Skin epidermis (tissue), 12 donors: Measurements from ENCODE around the gene RFX6.
"Not testable (repeated sequence)": the region's sequence is repeated elsewhere in the genome, so short reads cannot be mapped to it uniquely, and the experiment has no call there.

ENCODE experiments used
- H3K27ac ChIP-seq, 21 experiments: fragments of 200-600 bp; sonication (generic) in 11 of 21; one replicate each; pipeline ENCODE4 v1.5.0; 2020; ENCODE audit warnings: mild to moderate bottlenecking in 3 of 21, inconsistent platforms in 2 of 21, moderate library complexity in 2 of 21
- H3K4me3 ChIP-seq, 7 experiments: fragments of 200-600 bp; sonication (generic) in 2 of 7; one replicate each; pipeline ENCODE4 v1.5.0; 2020; ENCODE audit warnings: inconsistent platforms in 2 of 7, mild to moderate bottlenecking in 2 of 7, moderate library complexity in 1 of 7

The RFX6 gene

GRCh38 chr6:116876635-116877611 lies at the start of gene RFX6:
Gene RFX6 (plus strand): TSS chr6:116877242. CDS start chr6:116877276, 34 bp downstream.
- no peak within 1 kb of the TSS for H3K27ac ChIP-seq
- peak within 1 kb of the TSS in 1 of 7 experiments; percentile 18 for H3K4me3 ChIP-seq

- H3K27ac ChIP-seq, result no peak overlapping the region
- H3K4me3 ChIP-seq, result no peak overlapping the region
Observed at GRCh38 chr6:116827561-116828240, 49.3 kb upstream of the RFX6 start.

- Histone ChIP-seq H3K4me3 (no peak within 1 kb of the TSS), H3K27ac (no peak within 1 kb of the TSS)
Observed at GRCh38 chr6:116828983-116829382, 48.1 kb upstream of the RFX6 start, which contains the start of gene GPRC6A. Gene GPRC6A (minus strand): TSS chr6:116829083. CDS start chr6:116829013, 70 bp downstream.

GRCh38 chr6:116834526-116834925 lies 42.5 kb upstream of the RFX6 start:
- not testable (repeated sequence) for H3K27ac ChIP-seq, H3K4me3 ChIP-seq

GRCh38 chr6:116836606-116837342 lies 40.3 kb upstream of the RFX6 start:
- Histone ChIP-seq H3K4me3 (no peak overlapping the region), H3K27ac (no peak overlapping the region)

GRCh38 chr6:116840091-116840490 lies 37.0 kb upstream of the RFX6 start:
- Histone ChIP-seq H3K27ac (no peak overlapping the region), H3K4me3 (no peak overlapping the region)

- H3K4me3 ChIP-seq, result no peak overlapping the region
- no peak overlapping the region for H3K27ac ChIP-seq
Observed at GRCh38 chr6:116842459-116842858, 34.6 kb upstream of the RFX6 start.

- H3K27ac ChIP-seq, result no peak overlapping the region
- H3K4me3 ChIP-seq, result no peak overlapping the region
Observed at GRCh38 chr6:116847227-116847626, 29.8 kb upstream of the RFX6 start.

GRCh38 chr6:116858060-116858459 lies 19.0 kb upstream of the RFX6 start:
- H3K27ac ChIP-seq, result no peak overlapping the region
- H3K4me3 ChIP-seq, result no peak overlapping the region

GRCh38 chr6:116859264-116859663 lies 17.8 kb upstream of the RFX6 start:
- Histone ChIP-seq H3K27ac (no peak overlapping the region), H3K4me3 (no peak overlapping the region)

- Histone ChIP-seq H3K4me3 (no peak overlapping the region), H3K27ac (no peak overlapping the region)
Observed at GRCh38 chr6:116866281-116866871, 10.7 kb upstream of the RFX6 start.

- no peak overlapping the region for H3K27ac ChIP-seq
Observed at GRCh38 chr6:116872771-116873170, 4.3 kb upstream of the RFX6 start.

GRCh38 chr6:116876107-116876506 lies 935 bp upstream of the RFX6 start:
- Histone ChIP-seq H3K4me3 (no peak overlapping the region), H3K27ac (no peak overlapping the region)

More at GRCh38 chr6:116872771-116873170, 4.3 kb upstream of the RFX6 start:
- H3K4me3 ChIP-seq, result no peak overlapping the region

- Histone ChIP-seq H3K4me3 (no peak overlapping the region), H3K27ac (no peak overlapping the region)
Observed at GRCh38 chr6:116877743-116878142, 701 bp downstream of the RFX6 start.

- H3K27ac ChIP-seq, result no peak overlapping the region
- H3K4me3 ChIP-seq, result no peak overlapping the region
Observed at GRCh38 chr6:116881236-116881635, 4.2 kb downstream of the RFX6 start.

GRCh38 chr6:116883005-116883404 lies 6.0 kb downstream of the RFX6 start:
- Histone ChIP-seq H3K27ac (no peak overlapping the region), H3K4me3 (no peak overlapping the region)

- no peak overlapping the region for H3K4me3 ChIP-seq
- H3K27ac ChIP-seq, result no peak overlapping the region
Observed at GRCh38 chr6:116884530-116884929, 7.5 kb downstream of the RFX6 start.

GRCh38 chr6:116887168-116887567 lies 10.1 kb downstream of the RFX6 start:
- no peak overlapping the region for H3K27ac ChIP-seq
- H3K4me3 ChIP-seq, result no peak overlapping the region

- Histone ChIP-seq H3K27ac (no peak overlapping the region), H3K4me3 (no peak overlapping the region)
Observed at GRCh38 chr6:116887894-116888293, 10.9 kb downstream of the RFX6 start.
